ENCODE results near the gene PHF12.
"Not testable (repeated sequence)": the region's sequence is repeated elsewhere in the genome, so short reads cannot be mapped to it uniquely, and the experiment has no call there.

PHF12 gene

GRCh38 chr17:28879886-28880571 is 71.3 kb downstream of the PHF12 start:
- no peak for DNase-seq

- no peak for DNase-seq
Measured at GRCh38 chr17:28878981-28879380, 72.3 kb downstream of the PHF12 start.

DNA sequence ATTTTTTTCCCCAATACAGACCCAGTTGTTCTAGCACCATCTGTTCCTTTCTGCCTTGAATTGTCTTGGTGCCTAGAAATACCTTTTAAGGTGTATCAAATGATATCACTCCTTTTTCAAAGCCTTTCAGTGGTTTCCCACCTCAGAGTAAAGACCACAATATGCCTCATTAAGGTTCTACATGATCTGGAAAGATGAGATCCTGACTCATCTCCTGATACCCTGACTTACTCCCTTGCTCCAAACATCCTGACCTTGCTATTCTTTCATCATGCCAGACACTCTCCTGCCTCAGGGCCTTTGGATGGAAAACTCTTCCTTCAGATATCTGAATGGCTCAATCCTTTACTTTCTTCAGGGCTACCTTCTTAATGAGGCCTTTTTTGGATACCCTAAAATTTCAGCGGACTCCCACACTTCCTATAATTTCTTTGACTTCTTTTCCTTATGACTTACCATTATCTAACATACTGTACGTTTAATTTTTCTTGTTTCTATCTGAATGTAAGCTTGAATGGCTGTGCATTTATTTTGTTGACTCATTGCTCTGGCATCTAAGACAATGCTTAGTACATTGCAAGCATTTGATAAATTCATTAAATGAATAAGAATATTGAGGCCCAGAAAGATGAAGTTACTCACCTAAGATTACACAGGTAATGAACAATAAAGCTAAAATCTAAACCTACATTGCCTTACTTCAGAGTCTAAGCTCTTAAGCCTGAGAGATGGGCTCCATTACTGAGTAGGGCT is 73.0 kb downstream of the PHF12 start:
- no peak for DNase-seq

DNA sequence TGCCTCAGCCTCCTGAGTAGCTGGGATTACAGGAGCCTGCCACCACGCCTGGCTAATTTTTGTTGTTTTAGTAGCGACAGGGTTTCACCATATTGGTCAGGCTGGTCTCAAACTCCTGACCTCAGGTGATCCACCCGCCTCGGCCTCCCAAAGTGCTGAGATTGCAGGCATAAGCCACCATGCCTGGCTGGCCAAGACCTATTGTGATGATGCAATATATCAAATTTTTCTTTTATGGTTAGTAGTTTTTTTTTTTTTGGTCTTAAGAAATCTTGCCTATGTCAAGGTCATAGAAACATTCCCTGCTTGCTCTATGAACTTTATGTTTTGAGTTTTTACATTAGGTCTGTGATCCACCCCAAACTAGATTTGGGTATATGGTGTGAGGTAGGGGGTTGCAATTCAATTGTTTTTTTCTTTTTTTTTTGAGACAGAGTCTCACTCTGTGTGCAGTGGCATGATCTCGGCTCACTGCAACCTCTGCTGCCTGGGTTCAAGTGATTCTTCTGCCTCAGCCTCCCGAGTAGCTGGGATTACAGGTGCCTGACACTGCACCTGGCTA is 74.1 kb downstream of the PHF12 start:
- DNase-seq: not testable (repeated sequence)

DNA sequence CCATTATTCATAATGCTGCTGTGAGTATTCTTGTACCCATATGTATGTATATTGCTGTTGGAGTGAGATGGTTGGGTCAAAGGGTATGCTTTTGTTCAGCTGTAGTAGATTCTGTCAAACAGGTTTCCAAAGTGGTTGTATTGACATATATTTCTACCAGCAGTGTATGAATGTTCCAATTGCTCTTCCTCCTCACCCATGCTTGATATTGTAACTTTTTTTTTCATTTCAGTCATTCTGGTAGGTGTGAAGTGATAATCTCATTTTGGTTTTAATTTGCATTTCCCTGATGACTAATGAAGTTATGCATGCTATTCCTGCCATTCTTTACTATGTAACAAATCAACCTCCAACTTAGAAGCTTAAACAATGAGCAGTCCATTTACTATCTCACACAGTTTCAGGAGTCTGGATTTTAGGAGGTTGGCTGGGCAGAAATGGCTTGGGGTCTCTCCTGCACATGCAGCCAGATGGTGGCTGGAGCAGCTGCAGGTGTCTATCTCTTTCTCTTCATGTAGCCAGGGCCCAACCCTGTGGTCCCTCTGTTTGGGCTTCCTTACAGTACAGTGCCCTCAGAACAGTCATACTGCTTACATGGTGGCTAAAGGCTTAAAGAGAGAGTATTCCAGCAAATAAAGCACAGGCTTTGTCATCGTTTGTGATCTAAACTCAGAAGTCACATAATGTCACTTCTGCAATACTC is 75.3 kb downstream of the PHF12 start:
- no peak for DNase-seq

GRCh38 chr17:28874750-28875149 is 76.6 kb downstream of the PHF12 start:
- DNase-seq: no peak

DNA sequence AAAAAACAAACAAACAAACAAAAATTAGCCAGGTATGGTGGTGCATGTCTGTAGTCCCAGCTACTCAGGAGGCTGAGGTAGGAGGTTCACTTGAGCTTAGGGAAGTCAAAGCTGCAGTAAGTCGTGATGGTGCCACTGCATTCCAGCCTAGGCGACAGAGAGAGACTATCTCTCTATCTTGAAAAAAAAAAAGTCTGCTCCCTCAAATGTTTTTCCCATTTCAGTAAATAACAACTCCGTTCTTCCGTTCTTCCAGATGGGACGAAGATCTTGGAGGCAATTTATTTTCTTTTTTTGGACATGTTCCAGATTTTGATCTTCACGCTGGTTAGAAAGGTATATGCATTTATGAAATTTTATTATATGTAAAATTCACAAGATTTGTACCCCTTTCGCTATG is 77.5 kb downstream of the PHF12 start:
- no peak for DNase-seq

DNA sequence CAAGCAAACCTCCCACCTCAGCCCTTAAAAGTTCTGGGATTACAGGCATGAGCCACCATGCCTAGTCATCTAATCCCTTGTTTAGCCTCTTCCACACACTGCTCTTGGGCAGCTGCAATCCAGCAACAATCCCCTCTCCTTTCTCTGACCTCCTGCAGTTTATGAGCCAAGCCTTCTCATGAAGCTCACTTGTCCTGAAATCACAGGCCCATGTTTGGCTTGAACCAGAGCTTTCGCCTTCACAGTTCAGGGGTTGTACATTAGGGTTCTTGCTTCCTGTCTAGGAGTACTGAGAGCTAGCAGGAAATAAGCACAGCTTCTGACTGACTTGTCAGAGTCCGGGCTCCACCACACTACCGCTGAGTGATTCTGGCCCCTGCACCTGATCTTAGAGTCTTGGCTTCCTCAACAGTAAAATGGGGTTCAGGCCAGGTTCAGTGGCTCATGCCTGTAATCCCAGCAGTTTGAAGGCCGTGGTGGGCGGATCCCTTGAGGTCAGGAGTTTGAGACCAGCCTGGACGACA is 80.2 kb downstream of the PHF12 start:
- no peak for DNase-seq

- no peak for DNase-seq
Measured at GRCh38 chr17:28867276-28867675, 84.0 kb downstream of the PHF12 start.

- DNase-seq: no peak
Measured at GRCh38 chr17:28865946-28866752, 85.2 kb downstream of the PHF12 start.

DNA sequence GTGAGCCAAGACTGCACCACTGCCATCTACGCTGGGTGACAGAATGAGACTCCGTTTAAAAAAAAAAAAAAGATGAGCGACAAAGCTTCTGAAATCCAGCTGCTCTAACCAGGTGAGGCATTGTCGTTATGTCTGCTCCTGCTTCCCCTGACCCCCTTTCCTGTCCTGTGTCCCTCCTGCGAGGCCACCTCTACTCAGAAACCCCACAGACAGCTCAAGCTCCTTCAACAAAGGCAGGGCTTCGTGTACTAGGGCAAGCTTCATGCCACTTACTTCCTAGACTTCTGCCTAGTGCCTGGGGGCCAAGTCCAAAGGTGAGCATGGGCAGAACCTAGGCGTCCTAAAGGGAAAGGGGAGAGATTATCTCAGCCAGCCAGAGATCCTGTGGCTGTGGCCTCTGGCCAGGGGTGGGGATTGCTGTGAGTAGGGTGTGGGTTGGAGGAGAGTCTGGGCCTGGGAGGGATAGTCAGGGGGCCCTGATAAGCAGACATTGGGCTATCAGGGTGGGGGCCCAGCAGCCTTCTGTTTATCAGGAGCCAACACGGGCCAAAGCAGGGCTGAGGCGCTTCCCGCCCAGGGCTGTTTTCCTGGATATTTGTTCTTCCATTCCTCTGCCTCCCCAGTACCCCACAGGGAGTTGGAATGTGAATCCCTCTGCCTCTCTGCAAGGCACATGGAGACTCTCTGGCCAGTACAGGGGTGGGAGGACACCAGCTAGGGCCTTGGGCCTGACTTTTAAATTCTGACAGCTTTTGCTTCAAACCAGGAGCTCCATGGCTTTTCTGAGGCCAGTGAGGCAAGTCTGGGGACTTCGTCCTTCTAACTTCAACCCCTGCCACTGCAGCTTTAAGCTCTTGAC is 86.1 kb downstream of the PHF12 start:
- DNase-seq: no peak

DNA sequence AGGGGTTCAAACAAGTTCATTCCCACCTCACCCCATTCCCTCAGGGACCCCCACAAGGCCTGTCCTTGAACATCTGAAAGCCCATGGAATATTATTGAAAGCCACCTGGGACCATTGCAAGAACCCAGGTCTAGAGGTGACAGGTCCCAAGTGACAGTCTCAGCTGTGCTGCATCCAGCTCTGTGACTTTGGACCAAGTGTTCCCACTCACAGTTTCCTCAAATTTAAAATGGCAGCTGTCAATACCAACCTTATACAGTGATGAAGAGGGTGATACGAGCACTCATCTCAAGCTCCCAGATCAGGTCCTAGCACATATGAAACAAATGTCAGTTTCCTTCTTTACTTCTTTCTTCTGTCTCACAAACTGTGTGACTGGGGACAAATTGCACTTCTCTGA is 87.4 kb downstream of the PHF12 start:
- no peak for DNase-seq

DNA sequence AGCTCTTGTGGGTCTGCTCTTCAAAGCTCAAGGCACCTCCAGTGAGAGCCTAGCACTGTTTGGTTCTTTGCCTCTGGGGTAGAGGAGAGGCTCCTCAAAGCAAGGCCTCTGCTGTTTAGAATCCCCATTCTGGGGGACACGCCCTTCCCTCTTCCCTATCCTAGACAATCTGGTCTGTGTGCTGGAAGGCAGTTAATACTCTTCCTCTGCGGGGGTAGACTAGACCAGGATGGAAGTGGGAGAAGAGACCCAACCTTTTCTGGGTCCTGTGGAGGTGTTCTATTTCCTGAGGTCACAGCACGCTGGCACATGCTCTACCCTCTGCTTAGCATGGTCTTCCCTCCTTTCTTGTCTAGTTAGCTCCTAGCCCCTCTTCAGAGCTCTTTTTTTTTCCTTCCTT is 88.8 kb downstream of the PHF12 start:
- no peak for DNase-seq

- no peak for DNase-seq
Measured at GRCh38 chr17:28861393-28862203, 89.7 kb downstream of the PHF12 start.

DNA sequence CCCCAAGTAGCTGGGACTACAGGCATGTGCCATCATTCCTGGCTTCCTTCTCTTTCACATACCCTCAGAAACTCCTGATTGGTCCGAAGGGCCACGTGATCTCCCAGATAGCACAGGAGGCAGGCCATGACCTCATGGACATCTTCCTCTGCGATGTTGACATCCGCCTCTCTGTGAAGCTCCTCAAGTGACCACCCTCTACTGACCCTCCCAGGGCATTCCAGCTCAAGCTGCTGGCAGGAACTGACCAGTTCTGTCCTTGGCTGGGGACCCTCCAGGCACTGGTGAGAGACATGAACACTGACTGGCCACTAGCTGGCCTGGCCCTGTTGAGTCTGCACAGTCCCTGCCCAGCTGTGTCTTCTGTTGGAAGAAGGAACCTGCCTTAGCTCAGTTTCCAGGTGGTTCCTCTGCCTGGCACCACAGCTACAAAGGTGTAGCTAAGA is 90.9 kb downstream of the PHF12 start:
- DNase-seq: no peak

DNA sequence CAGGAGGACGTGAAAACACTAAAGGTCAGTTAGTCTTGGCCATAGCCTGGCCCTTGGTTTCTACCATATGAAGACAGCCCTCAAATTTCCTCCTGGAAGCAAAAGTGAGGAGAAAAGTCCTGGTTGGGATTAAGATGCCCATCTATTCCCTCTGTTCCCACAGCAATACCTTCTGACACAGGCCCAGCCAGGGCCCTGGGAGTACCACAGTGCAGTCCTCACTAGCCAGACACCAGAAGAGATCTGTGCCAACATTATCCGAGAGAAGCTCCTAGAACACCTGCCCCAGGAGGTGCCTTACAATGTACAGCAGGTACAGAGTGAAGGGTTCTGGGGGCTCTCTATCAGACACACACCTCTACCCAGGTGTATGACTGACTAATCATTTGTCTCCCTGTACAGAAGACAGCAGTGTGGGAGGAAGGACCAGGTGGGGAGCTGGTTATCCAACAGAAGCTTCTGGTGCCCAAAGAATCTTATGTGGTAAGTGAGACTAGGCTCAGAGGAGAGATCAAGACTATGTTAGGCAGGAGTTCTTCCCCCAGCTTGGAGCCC is 92.4 kb downstream of the PHF12 start:
- DNase-seq: no peak

- DNase-seq: no peak
Measured at GRCh38 chr17:28857905-28858800, 93.2 kb downstream of the PHF12 start.

DNA sequence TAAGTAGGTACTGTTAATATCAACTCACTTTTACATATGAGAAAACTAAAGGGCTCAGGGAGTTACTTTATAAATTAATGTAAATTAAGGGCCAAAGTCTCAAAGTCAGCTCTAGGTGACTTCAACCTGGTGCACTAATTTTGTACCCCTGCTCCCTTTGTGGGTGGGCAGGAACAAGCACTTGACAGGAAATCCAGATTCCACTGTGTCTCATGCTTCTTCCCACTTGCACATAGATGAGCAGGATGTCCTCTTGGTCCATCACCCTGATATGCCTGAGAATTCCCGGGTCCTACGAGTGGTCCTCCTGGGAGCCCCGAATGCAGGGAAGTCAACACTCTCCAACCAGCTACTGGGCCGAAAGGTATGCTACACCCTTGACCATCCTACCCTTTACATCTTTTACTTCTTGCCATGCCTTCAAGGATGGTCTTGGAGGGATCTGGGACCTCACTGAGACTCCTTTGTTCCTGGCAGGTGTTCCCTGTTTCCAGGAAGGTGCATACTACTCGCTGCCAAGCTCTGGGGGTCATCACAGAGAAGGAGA is 95.2 kb downstream of the PHF12 start:
- no peak for DNase-seq

DNA sequence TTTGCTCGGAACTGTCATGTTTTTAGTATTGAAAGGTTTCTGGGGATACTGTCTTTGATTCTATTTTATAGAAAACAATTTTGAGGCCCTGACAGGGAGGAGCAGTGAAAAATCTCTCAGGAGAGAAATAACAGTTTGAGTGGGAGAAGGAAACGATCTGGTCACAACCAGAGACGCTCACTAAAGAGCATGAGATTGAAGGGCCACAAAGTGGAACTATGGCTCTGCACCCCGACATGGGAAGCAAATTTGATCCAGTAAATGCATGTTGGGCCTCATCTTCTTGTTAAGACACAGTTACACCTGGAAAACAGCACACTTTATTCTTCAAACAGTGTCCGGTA is 96.0 kb downstream of the PHF12 start:
- no peak for DNase-seq

All from NCI-H1436 (cell line).